Hepatocyte (in vitro differentiated cells): Measurements from ENCODE around the gene BCL11A. TPM values are rescaled to one million over a fixed set of nuclear protein-coding genes. Genes with fewer than 3 reads are reported as not detected.

Experiments used
- DNase-seq: peaks from one replicate; pipeline ENCODE4 v3.0.0-alpha.2; 2016; ENCODE audit warnings: low spot score
- H2AFZ ChIP-seq: fragments of 200-600 bp; sonication (generic); 2 replicates; pipeline ENCODE4 v1.6.0; 2016; ENCODE audit warnings: antibody characterized with exemption, mild to moderate bottlenecking
- H3K27ac ChIP-seq: fragments of 200-600 bp; sonication (generic); 2 replicates; pipeline ENCODE4 v1.5.1; 2016; ENCODE audit warnings: mild to moderate bottlenecking
- H3K27me3 ChIP-seq: fragments of 200-600 bp; sonication (generic); 2 replicates; pipeline ENCODE4 v1.6.1; 2016
- H3K36me3 ChIP-seq: fragments of 200-600 bp; sonication (generic); replicated peaks from 2 replicates; pipeline ENCODE4 v1.5.1; 2016; ENCODE audit warnings: low read depth; ENCODE audit not compliant: insufficient read depth
- H3K4me1 ChIP-seq: fragments of 200-600 bp; sonication (generic); 2 replicates; pipeline ENCODE4 v1.5.1; 2016; ENCODE audit warnings: mild to moderate bottlenecking, moderate library complexity; ENCODE audit not compliant: insufficient read depth
- H3K4me2 ChIP-seq: fragments of 200-600 bp; sonication (generic); 2 replicates; pipeline ENCODE4 v1.6.0; 2016
- H3K4me3 ChIP-seq: fragments of 200-600 bp; sonication (generic); 2 replicates; pipeline ENCODE4 v1.5.1; 2016; ENCODE audit warnings: mild to moderate bottlenecking
- H3K79me2 ChIP-seq: fragments of 200-600 bp; sonication (generic); 2 replicates; pipeline ENCODE4 v1.6.0; 2017; ENCODE audit warnings: mild to moderate bottlenecking
- H3K9me2 ChIP-seq: fragments of 200-600 bp; sonication (generic); replicated peaks from 2 replicates; pipeline ENCODE4 v1.6.0; 2017; ENCODE audit warnings: mild to moderate bottlenecking; ENCODE audit not compliant: insufficient read depth
- H3K9me3 ChIP-seq: fragments of 200-600 bp; sonication (generic); 2 replicates; pipeline ENCODE4 v1.5.1; 2016; ENCODE audit warnings: low read depth, mild to moderate bottlenecking
- H4K20me1 ChIP-seq: fragments of 200-600 bp; sonication (generic); 2 replicates; pipeline ENCODE4 v1.6.0; 2016; ENCODE audit warnings: mild to moderate bottlenecking; ENCODE audit not compliant: insufficient read depth, poor library complexity, severe bottlenecking
- EZH2 ChIP-seq: fragments of 200-600 bp; sonication (generic); IDR thresholded peaks from 2 replicates; pipeline ENCODE4 v1.6.1; 2016; ENCODE audit warnings: antibody characterized with exemption, mild to moderate bottlenecking, borderline replicate concordance
- EZH2phosphoT487 ChIP-seq: fragments of 200-600 bp; sonication (generic); IDR thresholded peaks from one replicate; pipeline ENCODE4 v1.6.1; 2018; ENCODE audit warnings: antibody characterized with exemption, mild to moderate bottlenecking, low read depth, moderate library complexity; ENCODE audit not compliant: unreplicated experiment, severe bottlenecking
- WGBS: methylation state at CpG from one replicate; pipeline ENCODE4 v1.1.6; 2016; ENCODE audit warnings: low lambda C conversion rate; ENCODE audit errors: missing lambda C conversion rate; 5-methylcytosine and 5-hydroxymethylcytosine counted together
- polyA plus RNA-seq: library from polyadenylated mRNA; unstranded; fragments of >200 nt; fragmentation: Nextera tagmentation; extraction: Ambion mirVana; gene quantifications from 2 replicates; pipeline ENCODE4 v1.2.1, GENCODE V29; 2016
- total RNA-seq: library from RNA; depleted of rRNA; stranded (reverse); fragments of >200 nt; gene quantifications from 2 replicates; pipeline ENCODE4 v1.2.3, GENCODE V29; 2014
- TF ChIP-seq, protein P1 (sequence below): fragments of 200-600 bp; sonication (generic); IDR thresholded peaks from 2 replicates; pipeline ENCODE4 v1.5.1; 2016; ENCODE audit warnings: antibody characterized with exemption, mild to moderate bottlenecking; ENCODE audit not compliant: poor library complexity

BCL11A gene
- total and polyA plus RNA-seq, 2 experiments from 2014 or later, result 14.4 to 22.6 TPM

DNA sequence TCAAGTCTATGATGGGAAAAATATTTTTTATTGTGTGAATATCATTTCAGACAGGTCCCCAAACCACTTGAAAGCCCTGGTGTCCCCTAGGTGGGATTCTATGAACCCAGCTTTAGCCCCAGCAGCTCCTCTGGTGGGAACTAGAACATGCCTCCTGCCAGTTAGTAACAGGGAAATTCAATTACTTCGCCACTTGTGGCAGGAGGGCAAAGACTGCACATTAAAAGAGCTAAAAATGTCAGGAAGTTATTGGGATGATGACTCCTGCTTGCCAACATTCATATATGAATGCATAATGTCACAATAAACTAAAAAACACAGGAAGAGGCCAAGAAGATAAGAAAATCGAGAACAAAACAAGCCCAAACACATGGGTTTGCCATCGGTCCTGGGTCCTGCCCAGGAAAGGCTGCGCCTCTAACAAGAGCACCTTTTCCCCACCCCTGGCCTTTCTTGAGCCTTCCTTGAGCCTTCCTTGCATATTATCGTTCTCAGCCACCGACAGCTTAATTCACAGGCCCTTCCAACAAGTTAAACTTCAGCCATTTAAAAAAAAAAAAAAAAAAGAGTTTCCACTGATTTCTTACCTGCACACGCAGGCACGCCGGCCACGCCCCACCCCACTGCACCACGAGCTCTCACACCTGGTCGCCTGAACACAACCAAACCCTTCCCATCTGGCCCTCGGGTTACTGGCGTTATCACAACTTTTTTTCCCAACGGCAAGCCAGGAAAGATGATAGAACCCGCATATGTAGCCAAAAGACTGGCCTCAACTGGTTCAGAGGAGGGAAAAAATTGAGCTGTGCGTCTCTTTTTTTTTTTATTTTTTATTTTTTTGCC, 23.4 kb downstream of the BCL11A start:
- Histone ChIP-seq H3K9me2 (no peaks in the 10 kb centered on the region), H3K9me3 (no peaks in the 10 kb centered on the region), H2AFZ (no peak overlapping the region), H4K20me1 (no peaks in the 10 kb centered on the region), H3K27ac (peak overlapping the region; percentile 82), H3K27me3 (no peaks in the 10 kb centered on the region), H3K4me2 (peak overlapping the region; percentile 70), H3K4me3 (no peak overlapping the region), H3K79me2 (peaks cover 83% of the 10 kb centered on the region), H3K36me3 (no peaks in the 10 kb centered on the region), H3K4me1 (peaks cover 58% of the 10 kb centered on the region)
- peak; percentile 61 for DNase-seq
- TF ChIP-seq, protein P1, sequence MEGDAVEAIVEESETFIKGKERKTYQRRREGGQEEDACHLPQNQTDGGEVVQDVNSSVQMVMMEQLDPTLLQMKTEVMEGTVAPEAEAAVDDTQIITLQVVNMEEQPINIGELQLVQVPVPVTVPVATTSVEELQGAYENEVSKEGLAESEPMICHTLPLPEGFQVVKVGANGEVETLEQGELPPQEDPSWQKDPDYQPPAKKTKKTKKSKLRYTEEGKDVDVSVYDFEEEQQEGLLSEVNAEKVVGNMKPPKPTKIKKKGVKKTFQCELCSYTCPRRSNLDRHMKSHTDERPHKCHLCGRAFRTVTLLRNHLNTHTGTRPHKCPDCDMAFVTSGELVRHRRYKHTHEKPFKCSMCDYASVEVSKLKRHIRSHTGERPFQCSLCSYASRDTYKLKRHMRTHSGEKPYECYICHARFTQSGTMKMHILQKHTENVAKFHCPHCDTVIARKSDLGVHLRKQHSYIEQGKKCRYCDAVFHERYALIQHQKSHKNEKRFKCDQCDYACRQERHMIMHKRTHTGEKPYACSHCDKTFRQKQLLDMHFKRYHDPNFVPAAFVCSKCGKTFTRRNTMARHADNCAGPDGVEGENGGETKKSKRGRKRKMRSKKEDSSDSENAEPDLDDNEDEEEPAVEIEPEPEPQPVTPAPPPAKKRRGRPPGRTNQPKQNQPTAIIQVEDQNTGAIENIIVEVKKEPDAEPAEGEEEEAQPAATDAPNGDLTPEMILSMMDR, result no peak
- no peak for TF ChIP-seq EZH2
- no peak for TF ChIP-seq EZH2phosphoT487
- 34% methylated on average over 17 of the region's 17 CpGs for WGBS

DNA sequence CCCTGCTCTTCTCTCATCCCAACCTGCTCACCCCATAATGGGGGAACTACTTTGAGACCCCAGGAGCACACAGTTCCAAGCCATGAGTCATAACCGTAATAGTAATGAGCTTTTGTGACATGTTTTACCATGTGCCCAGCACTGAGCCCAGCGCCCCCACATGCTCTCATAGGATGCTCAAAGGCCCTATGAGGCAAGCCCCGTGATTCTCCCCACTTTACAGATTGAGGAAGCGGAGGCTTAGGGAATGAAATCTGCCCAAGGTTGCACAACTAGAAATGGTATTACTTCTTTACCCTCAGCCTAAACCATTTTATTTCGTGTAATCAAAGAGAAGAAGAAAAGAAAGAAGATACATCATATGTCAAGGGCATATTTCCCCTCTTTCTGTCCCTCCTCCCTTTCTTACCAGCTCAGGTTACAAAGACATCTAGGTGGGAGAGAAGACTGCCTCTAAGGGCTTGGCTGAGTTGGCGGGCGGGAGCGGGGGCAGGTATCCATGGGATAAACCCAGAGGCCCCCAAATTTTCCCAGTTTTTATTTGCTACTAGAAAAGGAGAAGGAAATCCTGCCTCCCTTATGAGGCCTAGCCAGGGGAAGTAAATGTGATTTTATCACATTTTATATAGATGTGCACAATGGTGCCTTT, 24.2 kb downstream of the BCL11A start:
- WGBS, result 86% methylated on average over 8 of the region's 8 CpGs
- Histone ChIP-seq H3K4me3 (no peak overlapping the region), H3K4me1 (peaks cover 51% of the 10 kb centered on the region)

DNA sequence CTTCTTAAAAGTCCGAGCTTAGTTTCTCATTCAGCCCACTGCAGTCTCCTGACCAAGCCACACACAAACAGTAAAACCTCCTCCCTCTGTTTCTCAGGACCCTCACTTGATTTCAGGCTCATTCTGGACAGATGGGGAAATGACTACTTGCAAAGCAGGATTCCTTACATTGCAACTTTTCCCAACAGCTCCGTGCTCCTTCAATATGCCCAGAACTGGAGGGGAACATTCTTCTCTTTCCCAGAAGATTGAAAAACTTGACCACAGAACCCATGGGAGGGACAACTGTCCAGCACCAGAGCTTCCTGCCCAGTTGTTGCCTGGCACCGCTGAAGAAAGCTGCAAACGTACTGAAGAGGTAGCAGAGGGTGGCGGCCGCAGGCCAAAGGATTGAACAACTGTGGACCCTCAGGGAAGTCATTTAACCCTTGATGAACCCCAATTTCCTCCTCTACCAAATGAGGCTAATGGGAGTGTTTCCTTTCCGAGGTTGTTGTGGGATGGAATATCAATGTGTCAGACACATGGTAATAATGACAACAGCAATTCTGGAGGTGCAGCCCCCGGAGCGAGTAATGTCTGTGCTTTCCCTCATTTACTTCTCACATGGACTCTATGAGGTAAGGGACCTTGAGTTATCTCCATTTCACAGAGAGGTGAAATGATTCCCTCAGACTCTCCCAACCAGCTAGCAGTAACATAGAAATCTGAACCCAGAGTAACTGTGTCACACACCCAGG, 25.0 kb downstream of the BCL11A start:
- H4K20me1 ChIP-seq, result no peaks in the 10 kb centered on the region
- peaks cover 43% of the 10 kb centered on the region for H3K4me1 ChIP-seq

More for the DNA sequence above, 24.2 kb downstream of the BCL11A start:
- peak overlapping the region; percentile 82 for H3K27ac ChIP-seq
- H3K79me2 ChIP-seq, result peaks cover 83% of the 10 kb centered on the region
- no peaks in the 10 kb centered on the region for H4K20me1 ChIP-seq
- H3K4me2 ChIP-seq, result peak overlapping the region; percentile 70
- H3K9me2 ChIP-seq, result no peaks in the 10 kb centered on the region
- H3K27me3 ChIP-seq, result no peaks in the 10 kb centered on the region
- no peak overlapping the region for H2AFZ ChIP-seq
- no peaks in the 10 kb centered on the region for H3K36me3 ChIP-seq
- H3K9me3 ChIP-seq, result no peaks in the 10 kb centered on the region
- no peak for DNase-seq
- TF ChIP-seq EZH2phosphoT487, result no peak

More for the DNA sequence above, 25.0 kb downstream of the BCL11A start:
- Histone ChIP-seq H3K9me2 (no peaks in the 10 kb centered on the region), H3K36me3 (no peaks in the 10 kb centered on the region), H3K79me2 (peaks cover 83% of the 10 kb centered on the region), H3K27me3 (no peaks in the 10 kb centered on the region), H3K27ac (peak overlapping the region; percentile 82), H3K4me2 (no peak overlapping the region), H3K9me3 (no peaks in the 10 kb centered on the region), H3K4me3 (no peak overlapping the region), H2AFZ (no peak overlapping the region)
- 84% methylated on average over 9 of the region's 9 CpGs for WGBS
- DNase-seq, result no peak
- TF ChIP-seq, protein P1, result no peak
- TF ChIP-seq EZH2 (no peak), EZH2phosphoT487 (no peak)
